RWPE2 (cell line): ENCODE measurements around the gene C1QL4.

Source experiments
- ATAC-seq: fragments of 200-7000 bp; cut with Tn5 transposase; 3 replicates; pipeline ENCODE4 v1.9.1; 2021; ENCODE audit warnings: low read depth
- DNase-seq: peaks from one replicate; pipeline ENCODE4 v3.0.0-alpha.2; 2020; ENCODE audit warnings: low spot score
- H3K27ac ChIP-seq: fragments of 450-650 bp; 2 replicates; pipeline ENCODE4 v1.5.1; 2017; ENCODE audit warnings: mild to moderate bottlenecking; ENCODE audit not compliant: poor library complexity, severe bottlenecking
- H3K27me3 ChIP-seq: fragments of 250-450 bp; sonication (Bioruptor Pico); 2 replicates; pipeline ENCODE4 v1.5.1; 2021; ENCODE audit warnings: mild to moderate bottlenecking, moderate library complexity; ENCODE audit not compliant: insufficient read depth, poor library complexity, severe bottlenecking
- H3K36me3 ChIP-seq: fragments of 250-450 bp; sonication (Bioruptor Pico); 2 replicates; pipeline ENCODE4 v1.5.1; 2020; ENCODE audit warnings: low read depth, mild to moderate bottlenecking, moderate library complexity
- H3K4me1 ChIP-seq: fragments of 250-450 bp; sonication (Bioruptor Pico); 2 replicates; pipeline ENCODE4 v1.5.1; 2021; ENCODE audit warnings: mild to moderate bottlenecking, moderate library complexity; ENCODE audit not compliant: insufficient read depth, poor library complexity, severe bottlenecking
- H3K4me3 ChIP-seq: fragments of 250-450 bp; sonication (Bioruptor Pico); 2 replicates; pipeline ENCODE4 v1.5.1; 2021; ENCODE audit warnings: mild to moderate bottlenecking, moderate library complexity; ENCODE audit not compliant: severe bottlenecking
- H3K9me3 ChIP-seq: fragments of 250-450 bp; sonication (Bioruptor Pico); 2 replicates; pipeline ENCODE4 v1.5.1; 2021; ENCODE audit warnings: mild to moderate bottlenecking, moderate library complexity; ENCODE audit not compliant: severe bottlenecking
- TF ChIP-seq, protein P1 (sequence below): fragments of 450-650 bp; IDR thresholded peaks from one replicate; pipeline ENCODE4 v1.5.1; 2017; ENCODE audit warnings: mild to moderate bottlenecking, moderate library complexity; ENCODE audit not compliant: poor library complexity, severe bottlenecking

Gene C1QL4

GRCh38 chr12:49296034-49296835 is 40.8 kb downstream of the C1QL4 start:
- peak; percentile 42 for DNase-seq

DNA sequence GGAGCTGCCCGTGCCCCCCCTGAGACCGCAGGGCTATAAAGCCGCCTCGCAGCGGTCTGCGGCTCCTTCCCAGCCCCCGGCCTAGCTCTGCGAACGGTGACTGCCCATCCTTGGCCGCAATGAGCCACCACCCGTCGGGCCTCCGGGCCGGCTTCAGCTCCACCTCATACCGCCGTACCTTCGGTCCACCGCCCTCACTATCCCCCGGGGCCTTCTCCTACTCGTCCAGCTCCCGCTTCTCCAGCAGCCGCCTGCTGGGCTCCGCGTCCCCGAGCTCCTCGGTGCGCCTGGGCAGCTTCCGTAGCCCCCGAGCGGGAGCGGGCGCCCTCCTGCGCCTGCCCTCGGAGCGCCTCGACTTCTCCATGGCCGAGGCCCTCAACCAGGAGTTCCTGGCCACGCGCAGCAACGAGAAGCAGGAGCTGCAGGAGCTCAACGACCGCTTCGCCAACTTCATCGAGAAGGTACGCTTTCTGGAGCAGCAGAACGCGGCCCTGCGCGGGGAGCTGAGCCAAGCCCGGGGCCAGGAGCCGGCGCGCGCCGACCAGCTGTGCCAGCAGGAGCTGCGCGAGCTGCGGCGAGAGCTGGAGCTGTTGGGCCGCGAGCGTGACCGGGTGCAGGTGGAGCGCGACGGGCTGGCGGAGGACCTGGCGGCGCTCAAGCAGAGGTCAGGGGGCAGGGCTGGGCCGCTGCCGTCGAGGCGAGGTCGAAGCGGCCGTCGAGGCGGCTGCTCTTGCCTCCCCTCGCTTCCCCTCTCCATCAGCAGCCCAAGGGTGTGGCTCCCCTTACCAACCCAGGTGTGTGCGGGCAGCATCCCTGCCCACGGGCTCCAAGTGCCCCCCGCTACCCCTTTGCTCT is 41.7 kb downstream of the C1QL4 start, which contains the start of gene PRPH:
Gene PRPH (plus strand): TSS at position 66 of the 855 bp plus-strand sequence. CDS start 54 bp downstream, at position 120.
- H3K27ac ChIP-seq, result no peak within 1 kb of the TSS
- H3K36me3 ChIP-seq, result no peaks in the 10 kb centered on the region
- no peaks in the 10 kb centered on the region for H3K9me3 ChIP-seq
- DNase-seq (peak; percentile 53), ATAC-seq (no peak)
- H3K4me1 ChIP-seq, result no peaks in the 10 kb centered on the region
- H3K27me3 ChIP-seq, result peaks cover 24% of the 10 kb centered on the region
- H3K4me3 ChIP-seq, result no peak within 1 kb of the TSS
- TF ChIP-seq, protein P1, sequence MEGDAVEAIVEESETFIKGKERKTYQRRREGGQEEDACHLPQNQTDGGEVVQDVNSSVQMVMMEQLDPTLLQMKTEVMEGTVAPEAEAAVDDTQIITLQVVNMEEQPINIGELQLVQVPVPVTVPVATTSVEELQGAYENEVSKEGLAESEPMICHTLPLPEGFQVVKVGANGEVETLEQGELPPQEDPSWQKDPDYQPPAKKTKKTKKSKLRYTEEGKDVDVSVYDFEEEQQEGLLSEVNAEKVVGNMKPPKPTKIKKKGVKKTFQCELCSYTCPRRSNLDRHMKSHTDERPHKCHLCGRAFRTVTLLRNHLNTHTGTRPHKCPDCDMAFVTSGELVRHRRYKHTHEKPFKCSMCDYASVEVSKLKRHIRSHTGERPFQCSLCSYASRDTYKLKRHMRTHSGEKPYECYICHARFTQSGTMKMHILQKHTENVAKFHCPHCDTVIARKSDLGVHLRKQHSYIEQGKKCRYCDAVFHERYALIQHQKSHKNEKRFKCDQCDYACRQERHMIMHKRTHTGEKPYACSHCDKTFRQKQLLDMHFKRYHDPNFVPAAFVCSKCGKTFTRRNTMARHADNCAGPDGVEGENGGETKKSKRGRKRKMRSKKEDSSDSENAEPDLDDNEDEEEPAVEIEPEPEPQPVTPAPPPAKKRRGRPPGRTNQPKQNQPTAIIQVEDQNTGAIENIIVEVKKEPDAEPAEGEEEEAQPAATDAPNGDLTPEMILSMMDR, result no peak

More at GRCh38 chr12:49296034-49296835, 40.8 kb downstream of the C1QL4 start:
- Histone ChIP-seq H3K4me1 (no peaks in the 10 kb centered on the region), H3K4me3 (peak overlapping the region; percentile 27), H3K27me3 (peaks cover 24% of the 10 kb centered on the region), H3K9me3 (no peaks in the 10 kb centered on the region), H3K27ac (no peak overlapping the region), H3K36me3 (no peaks in the 10 kb centered on the region)
- TF ChIP-seq, protein P1, result peak; percentile 78
- peak; percentile 44 for ATAC-seq

- Histone ChIP-seq H3K36me3 (no peaks in the 10 kb centered on the region), H3K4me1 (no peaks in the 10 kb centered on the region), H3K9me3 (no peaks in the 10 kb centered on the region), H3K4me3 (no peak overlapping the region), H3K27ac (no peak overlapping the region), H3K27me3 (peaks cover 24% of the 10 kb centered on the region)
- TF ChIP-seq, protein P1, result no peak
- DNase-seq, result no peak
- ATAC-seq, result no peak
These were observed 42.2 kb downstream of the C1QL4 start for GRCh38 chr12:49294804-49295081.

GRCh38 chr12:49294086-49294803 is 42.7 kb downstream of the C1QL4 start:
- Histone ChIP-seq H3K4me3 (no peak overlapping the region), H3K27me3 (peaks cover 24% of the 10 kb centered on the region), H3K36me3 (no peaks in the 10 kb centered on the region), H3K9me3 (no peaks in the 10 kb centered on the region), H3K27ac (no peak overlapping the region), H3K4me1 (no peaks in the 10 kb centered on the region)
- ATAC-seq, result no peak
- DNase-seq, result no peak
- TF ChIP-seq, protein P1, result no peak
